H1 (cell line): ENCODE data around the gene CCDC116. TPM values are rescaled to one million over a fixed set of nuclear protein-coding genes. Genes with fewer than 3 reads are reported as not detected.

Experiments used
- CTCF ChIA-PET: fragments of 300-600 bp; sonication (Branson Sonifier 250); formaldehyde crosslinking; loops from one replicate; lab custom pipeline; 2021; ENCODE audit not compliant: partially characterized antibody; lab: Charles Lee
- POLR2A ChIA-PET: fragments of 300-600 bp; sonication (Branson Sonifier 250); formaldehyde crosslinking; loops from one replicate; lab custom pipeline; 2021; ENCODE audit warnings: inconsistent platforms; ENCODE audit not compliant: partially characterized antibody; lab: Charles Lee
- DNase-seq, 2 experiments: peaks; one replicate each; pipeline versions ENCODE4 v3.0.0 to v3.0.0-alpha.2; 2010 to 2022; ENCODE audit warnings: low spot score in 2 of 2, low read depth in 1 of 2, mixed read lengths in 1 of 2
- FAIRE-seq: peaks from 2 replicates; lab custom pipeline; 2011; peaks lifted over from hg19 to GRCh38; lab: Jason Lieb, UNC
- H2AFZ ChIP-seq: 2 replicates; pipeline ENCODE4 v1.8.1; 2012; ENCODE audit warnings: low read length, inconsistent platforms
- H2AK5ac ChIP-seq: 2 replicates; pipeline ENCODE4 v1.6.1; 2013; ENCODE audit warnings: low read depth, low read length
- H2BK120ac ChIP-seq: replicated peaks from 2 replicates; pipeline ENCODE3; 2013; ENCODE audit warnings: low read depth, low read length, inconsistent platforms
- H2BK12ac ChIP-seq: 2 replicates; pipeline ENCODE4 v1.6.1; 2013; ENCODE audit warnings: low read depth, low read length
- H2BK15ac ChIP-seq: 2 replicates; pipeline ENCODE4 v1.6.1; 2013; ENCODE audit warnings: low read length
- H2BK20ac ChIP-seq: 2 replicates; pipeline ENCODE4 v1.6.1; 2013; ENCODE audit warnings: low read length
- H2BK5ac ChIP-seq: 2 replicates; pipeline ENCODE4 v1.6.1; 2013; ENCODE audit warnings: low read depth, low read length
- H3K14ac ChIP-seq: 2 replicates; pipeline ENCODE4 v1.6.1; 2013; ENCODE audit warnings: inconsistent platforms; ENCODE audit not compliant: insufficient read length
- H3K18ac ChIP-seq: 2 replicates; pipeline ENCODE4 v1.6.1; 2013; ENCODE audit warnings: low read length; ENCODE audit errors: extremely low read depth
- H3K23ac ChIP-seq: 2 replicates; pipeline ENCODE4 v1.6.1; 2013; ENCODE audit warnings: inconsistent platforms; ENCODE audit not compliant: insufficient read length
- H3K23me2 ChIP-seq: 2 replicates; pipeline ENCODE4 v1.6.1; 2013; ENCODE audit warnings: low read depth, low read length
- H3K27ac ChIP-seq: 2 replicates; pipeline ENCODE4 v1.6.1; 2011; ENCODE audit warnings: low read depth, low read length, inconsistent platforms
- H3K27me3 ChIP-seq, 4 experiments: replicated peaks in 1 of 4; 1 replicate in 1 of 4; 2 replicates in 3 of 4; pipeline versions ENCODE4 v1.6.1 to v1.8.1; 2011 to 2013; ENCODE audit warnings: low read length in 3 of 4, mild to moderate bottlenecking in 3 of 4, inconsistent platforms in 2 of 4, mixed read lengths in 2 of 4, moderate library complexity in 1 of 4; ENCODE audit not compliant: control insufficient read depth in 3 of 4, insufficient read depth in 3 of 4; ENCODE audit errors: extremely low read depth in 1 of 4
- H3K36me3 ChIP-seq, 4 experiments: 2 replicates each; pipeline versions ENCODE4 v1.6.1 to v1.8.1; 2011 to 2013; ENCODE audit warnings: mild to moderate bottlenecking in 4 of 4, low read length in 3 of 4, moderate library complexity in 2 of 4, control low read depth in 1 of 4, inconsistent platforms in 1 of 4; ENCODE audit not compliant: insufficient read depth in 4 of 4, control insufficient read depth in 2 of 4
- H3K4ac ChIP-seq: replicated peaks from 2 replicates; pipeline ENCODE3; 2013; ENCODE audit warnings: low read length, low read depth, mixed read lengths, inconsistent platforms; ENCODE audit not compliant: insufficient read length
- H3K4me1 ChIP-seq, 4 experiments: replicated peaks in 1 of 4; 1 replicate in 1 of 4; 2 replicates in 3 of 4; pipeline versions ENCODE4 v1.6.1 to v1.8.1; 2011 to 2013; ENCODE audit warnings: low read length in 3 of 4, inconsistent platforms in 2 of 4, mixed read lengths in 1 of 4; ENCODE audit not compliant: insufficient read depth in 4 of 4, control insufficient read depth in 3 of 4
- H3K4me2 ChIP-seq, 2 experiments: 2 replicates each; pipeline versions ENCODE4 v1.6.1 to v1.8.1; 2011 to 2013; ENCODE audit warnings: low read depth in 2 of 2, low read length in 2 of 2, control low read depth in 1 of 2, inconsistent platforms in 1 of 2, mild to moderate bottlenecking in 1 of 2; ENCODE audit not compliant: insufficient read depth in 1 of 2
- H3K4me3 ChIP-seq, 4 experiments: fragments of 200-600, 300-600 bp in 1 of 4; sonication (generic), shearing (Covaris generic), sonication (Bioruptor Twin) in 1 of 4; 2 replicates each; pipeline versions ENCODE4 v1.5.1 to v1.8.1; 2011 to 2016; ENCODE audit warnings: low read length in 4 of 4, low read depth in 3 of 4, control low read depth in 2 of 4, inconsistent platforms in 2 of 4, mild to moderate bottlenecking in 2 of 4, mixed read lengths in 1 of 4, moderate library complexity in 1 of 4; ENCODE audit not compliant: insufficient read depth in 2 of 4; ENCODE audit errors: extremely low read depth in 1 of 4
- H3K56ac ChIP-seq: replicated peaks from 2 replicates; pipeline ENCODE3; 2013; ENCODE audit warnings: low read depth, mild to moderate bottlenecking, mixed read lengths, low read length, inconsistent platforms; ENCODE audit not compliant: insufficient read length
- H3K79me1 ChIP-seq: 2 replicates; pipeline ENCODE4 v1.6.1; 2013; ENCODE audit warnings: low read depth, low read length, control low read depth
- H3K79me2 ChIP-seq, 2 experiments: 2 replicates each; pipeline versions ENCODE4 v1.6.1 to v1.8.1; 2012 to 2013; ENCODE audit warnings: low read length in 2 of 2, mild to moderate bottlenecking in 2 of 2, inconsistent platforms in 1 of 2; ENCODE audit not compliant: insufficient read depth in 2 of 2, control insufficient read depth in 1 of 2
- H3K9ac ChIP-seq, 4 experiments: replicated peaks in 1 of 4; 1 replicate in 1 of 4; 2 replicates in 3 of 4; pipeline versions ENCODE4 v1.6.1 to v1.8.1; 2011 to 2013; ENCODE audit warnings: low read depth in 3 of 4, low read length in 3 of 4, control low read depth in 2 of 4, mild to moderate bottlenecking in 2 of 4, moderate library complexity in 2 of 4, inconsistent platforms in 1 of 4; ENCODE audit errors: extremely low read depth in 1 of 4
- H3K9me3 ChIP-seq, 2 experiments: 2 replicates each; pipeline versions ENCODE4 v1.6.1 to v1.8.1; 2012 to 2013; ENCODE audit warnings: mild to moderate bottlenecking in 2 of 2, moderate library complexity in 2 of 2, control low read depth in 1 of 2, inconsistent platforms in 1 of 2, low read depth in 1 of 2, low read length in 1 of 2, mixed read lengths in 1 of 2; ENCODE audit not compliant: insufficient read depth in 2 of 2
- H4K20me1 ChIP-seq, 2 experiments: replicated peaks in 1 of 2; 2 replicates each; pipeline versions ENCODE3 to v1.8.1; 2011 to 2013; ENCODE audit warnings: inconsistent platforms in 2 of 2, low read length in 2 of 2, mild to moderate bottlenecking in 1 of 2; ENCODE audit not compliant: insufficient read depth in 2 of 2, control insufficient read depth in 1 of 2
- H4K5ac ChIP-seq: 2 replicates; pipeline ENCODE4 v1.6.1; 2013; ENCODE audit warnings: low read length, low read depth, mixed read lengths, inconsistent platforms; ENCODE audit not compliant: insufficient read length
- H4K8ac ChIP-seq: 2 replicates; pipeline ENCODE4 v1.8.0; 2013; ENCODE audit warnings: mild to moderate bottlenecking, moderate library complexity, low read length, inconsistent platforms; ENCODE audit not compliant: insufficient read depth; ENCODE audit errors: extremely low read depth
- H4K91ac ChIP-seq: replicated peaks from 2 replicates; pipeline ENCODE3; 2013; ENCODE audit warnings: low read length, mixed read lengths, inconsistent platforms; ENCODE audit not compliant: insufficient read length
- KDM5A ChIP-seq: fragments of 200-600 bp; IDR thresholded peaks from 2 replicates; pipeline ENCODE4 v1.7.1; 2012; ENCODE audit warnings: mild to moderate bottlenecking, low read length, inconsistent platforms, mixed read lengths
- RXRA ChIP-seq: IDR thresholded peaks from 2 replicates; pipeline ENCODE4 v1.6.1; 2011; ENCODE audit warnings: low read depth, mild to moderate bottlenecking, low read length, moderate library complexity; ENCODE audit not compliant: insufficient read depth
- TAF7 ChIP-seq: optimal IDR thresholded peaks from 2 replicates; pipeline ENCODE3; 2011; ENCODE audit warnings: low read depth, mild to moderate bottlenecking, inconsistent platforms, low read length, moderate library complexity, borderline replicate concordance
- WGBS, 2 experiments: shearing (Covaris generic) in 1 of 2; methylation state at CpG; one replicate each; pipeline versions ENCODE4 v1.1.6 to v1.1.7; 2013 to 2015; ENCODE audit warnings: low lambda C conversion rate in 2 of 2, mixed read lengths in 2 of 2, inconsistent platforms in 1 of 2, low coverage in 1 of 2, missing lambda C conversion rate in 1 of 2; ENCODE audit not compliant: insufficient replicate concordance in 2 of 2, insufficient coverage in 1 of 2, insufficient read length in 1 of 2; ENCODE audit errors: extremely low coverage in 1 of 2, missing lambda C conversion rate in 1 of 2; 5-methylcytosine and 5-hydroxymethylcytosine counted together
- polyA plus RNA-seq, 7 experiments: library from polyadenylated mRNA; depleted of rRNA in 3 of 7; stranded (reverse) in 5 of 7; unstranded in 2 of 7; fragments of >200 nt in 5 of 7; fragments of 200-250 nt in 2 of 7; gene quantifications; 1 replicate in 5 of 7; 2 replicates in 1 of 7; 4 replicates in 1 of 7; pipeline versions ENCODE4 v1.2.1 to v1.2.3, GENCODE V29; 2011 to 2013; ENCODE audit warnings: missing spikeins in 2 of 7, mixed read lengths in 2 of 7
- total RNA-seq: library from RNA; stranded (reverse); fragmentation: NEBNext Ultra II Directional; extraction: Animal tissue kit (Norgen Biotek cat#: 25700); gene quantifications from 2 replicates; pipeline ENCODE4 v1.2.1, GENCODE V29; 2021

The CCDC116 gene
- total and polyA plus RNA-seq, 2 of the 8 experiments (the other 6 are each of a cell fraction or from before 2014, with no cell fraction given) = 0.08 TPM; not detected in 1

GRCh38 chr22:21681566-21682370, 49.2 kb downstream of the CCDC116 start:
- Histone ChIP-seq H2BK120ac (no peak overlapping the region), H3K9me3 (peaks cover 0 to 7% of the 10 kb centered on the region in 2 experiments; a peak in 1 of 4 replicates), H3K4ac (no peak overlapping the region), H3K4me3 (no peak overlapping the region), H3K4me2 (no peak overlapping the region), H4K8ac (no peak overlapping the region), H4K20me1 (peaks cover 2 to 9% of the 10 kb centered on the region in 2 experiments), H3K27ac (no peak overlapping the region), H3K18ac (no peak overlapping the region), H3K14ac (no peak overlapping the region)
- no peak for DNase-seq
- WGBS, 2 experiments = 90% methylated on average over 24 of the region's 24 CpGs; no CpG with 5 or more reads in 1 of the 2 experiments
- CTCF ChIA-PET = interaction anchor here (0.6 to 1.9 kb wide), 5 partner anchors 10 to 291 kb away, joined by 3 to 4 read pairs (median 3); no protein-coding TSS in a partner anchor
- TF ChIP-seq KDM5A (no peak), TAF7 (no peak), RXRA (no peak)
- TF ChIP-seq, all 59 proteins: peak for 0
- Histone ChIP-seq H3K79me2 (no peaks in the 10 kb centered on the region), H2BK15ac (no peak overlapping the region), H2BK20ac (no peak overlapping the region), H3K23ac (no peak overlapping the region), H3K79me1 (no peaks in the 10 kb centered on the region), H3K23me2 (no peaks in the 10 kb centered on the region), H2BK5ac (no peak overlapping the region; the same call in 1 of the 2 replicates), H3K56ac (no peak overlapping the region), H4K5ac (no peak overlapping the region), H2AK5ac (no peak overlapping the region), H3K4me1 (no peaks in the 10 kb centered on the region), H3K36me3 (peaks cover 0 to 2% (median 0%) of the 10 kb centered on the region in 4 experiments; a peak in 4 of 8 replicates), H3K9ac (no peak overlapping the region), H2BK12ac (no peak overlapping the region), H2AFZ (no peak overlapping the region), H4K91ac (no peak overlapping the region), H3K27me3 (no peaks in the 10 kb centered on the region)
- POLR2A ChIA-PET = interaction anchor here (0.5 to 1.6 kb wide), 5 partner anchors 18 to 284 kb away, joined by 3 to 4 read pairs (median 3); no protein-coding TSS in a partner anchor
- no peak for FAIRE-seq
